Omental fat pad (tissue), 4 donors: ENCODE data around the gene GRB10. TPM values are rescaled to one million over a fixed set of nuclear protein-coding genes. Genes with fewer than 3 reads are reported as not detected.
"Not testable (repeated sequence)": the region's sequence is repeated elsewhere in the genome, so short reads cannot be mapped to it uniquely, and the experiment has no call there.

Experiments
- ATAC-seq: fragments of 150-250 bp; one replicate; pipeline ENCODE4 v1.9.1; 2016; ENCODE audit warnings: mild to moderate bottlenecking, moderate library complexity; ENCODE audit not compliant: low FRiP score
- DNase-seq: peaks from one replicate; pipeline ENCODE4 v3.0.0-alpha.2; 2019; ENCODE audit warnings: low spot score
- CTCF ChIP-seq, 3 donors: fragments of 450-650 bp; IDR thresholded peaks; one replicate each; pipeline ENCODE4 v1.5.1; 2016 to 2017; ENCODE audit warnings: antibody characterized with exemption in 3 of 3, mild to moderate bottlenecking in 3 of 3, moderate library complexity in 2 of 3
- total RNA-seq, 4 donors: library from RNA; depleted of rRNA; stranded (reverse); fragments of >200 nt; gene quantifications; one replicate each; pipeline ENCODE4 v1.1.0, GENCODE V29; 2016

Gene GRB10
- total RNA-seq, 4 donors from 2014 or later = 64.6 to 100 (median 75.3) TPM

- DNase-seq = no peak
- ATAC-seq = no peak
- TF ChIP-seq CTCF (IDR thresholded peaks at IDR 0.05) = no peak
Measured at GRCh38 chr7:50577569-50577968, 205.1 kb downstream of the GRB10 start.

- not testable (repeated sequence) for ATAC-seq, DNase-seq
Measured at GRCh38 chr7:50576388-50576787, 206.3 kb downstream of the GRB10 start.

GRCh38 chr7:50567715-50568261, 214.9 kb downstream of the GRB10 start:
- TF ChIP-seq CTCF (IDR thresholded peaks at IDR 0.05) = no peak
- no peak for ATAC-seq

GRCh38 chr7:50565977-50566376, 216.7 kb downstream of the GRB10 start:
- no peak for ATAC-seq

More at GRCh38 chr7:50567715-50568261, 214.9 kb downstream of the GRB10 start:
- no peak for DNase-seq

GRCh38 chr7:50565559-50565916, 217.2 kb downstream of the GRB10 start:
- DNase-seq (no peak), ATAC-seq (no peak)
- TF ChIP-seq CTCF (IDR thresholded peaks at IDR 0.05) = no peak

More at GRCh38 chr7:50565977-50566376, 216.7 kb downstream of the GRB10 start:
- no peak for TF ChIP-seq CTCF (IDR thresholded peaks at IDR 0.05)
- DNase-seq = no peak

GRCh38 chr7:50564640-50565558, 217.8 kb downstream of the GRB10 start, which contains the start of gene DDC:
TSS of gene DDC (minus strand) at chr7:50565405. CDS start at chr7:50544085, 21,320 bp downstream.
- no peak for DNase-seq
- TF ChIP-seq CTCF (IDR thresholded peaks at IDR 0.05) = no peak
- ATAC-seq = no peak

- no peak for ATAC-seq
- TF ChIP-seq CTCF (IDR thresholded peaks at IDR 0.05) = no peak
Measured at GRCh38 chr7:50564171-50564570, 218.5 kb downstream of the GRB10 start.

More at GRCh38 chr7:50564171-50564570, 218.5 kb downstream of the GRB10 start:
- no peak for DNase-seq
